HG02678 (cell line): Measurements from ENCODE around the gene VPS33B.

Experiments used
- ATAC-seq: cut with Tn5 transposase; IDR thresholded peaks from one replicate; pipeline ENCODE4 v1.9.1; 2021; ENCODE audit warnings: mild to moderate bottlenecking, moderate library complexity; ENCODE audit not compliant: unreplicated experiment

VPS33B gene

GRCh38 chr15:90986790-90987507, 35.4 kb downstream of the VPS33B start:
- ATAC-seq: no peak

DNA sequence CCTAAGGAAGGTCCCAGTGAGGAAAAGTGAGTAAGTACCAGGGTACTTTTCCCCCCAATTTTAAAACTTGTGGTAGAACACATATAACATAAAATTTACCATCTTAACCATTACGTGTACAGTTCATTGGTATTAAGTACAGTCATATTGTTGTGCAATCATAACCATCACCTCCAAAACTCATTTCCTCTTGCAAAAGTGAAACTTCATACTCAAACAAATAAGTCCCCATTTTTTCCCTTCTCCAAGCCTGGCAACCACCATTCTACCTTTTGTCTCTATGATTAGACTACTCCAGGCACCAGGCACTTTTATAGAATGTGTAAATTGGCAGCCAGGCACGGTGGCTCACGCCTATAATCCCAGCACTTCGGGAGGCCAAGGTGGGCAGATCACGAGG, 40.3 kb downstream of the VPS33B start:
- ATAC-seq: peak; percentile 41

- peak; percentile 68 for ATAC-seq
These were observed 40.7 kb downstream of the VPS33B start for GRCh38 chr15:90981681-90982080.

- ATAC-seq: no peak
These were observed 42.8 kb downstream of the VPS33B start for GRCh38 chr15:90979582-90979981.

- no peak for ATAC-seq
These were observed 48.2 kb downstream of the VPS33B start for GRCh38 chr15:90974216-90974615.

GRCh38 chr15:90972133-90972532, 50.3 kb downstream of the VPS33B start:
- ATAC-seq: no peak

DNA sequence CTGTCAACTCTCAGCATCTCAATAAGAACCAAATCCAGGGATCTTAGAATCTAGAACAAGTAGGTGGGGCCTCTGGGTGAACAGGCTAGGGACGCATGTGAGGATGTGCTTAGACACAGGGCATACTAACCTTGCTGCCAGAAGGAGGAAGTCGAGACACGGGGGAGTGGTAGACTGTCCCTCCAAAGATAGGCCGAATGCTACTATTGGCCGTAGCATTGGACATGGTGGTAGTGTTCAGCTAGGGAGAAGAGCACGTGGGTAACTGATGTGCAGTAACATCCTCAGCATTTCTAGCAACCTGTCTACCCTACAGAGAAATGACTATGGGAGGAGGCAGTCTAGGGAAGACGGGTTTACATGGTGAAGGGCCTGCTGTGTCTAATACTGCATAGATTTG, 52.1 kb downstream of the VPS33B start:
- ATAC-seq: no peak

- ATAC-seq: no peak
These were observed 54.0 kb downstream of the VPS33B start for GRCh38 chr15:90968434-90968833.

- no peak for ATAC-seq
These were observed 55.2 kb downstream of the VPS33B start for GRCh38 chr15:90967206-90967605.

DNA sequence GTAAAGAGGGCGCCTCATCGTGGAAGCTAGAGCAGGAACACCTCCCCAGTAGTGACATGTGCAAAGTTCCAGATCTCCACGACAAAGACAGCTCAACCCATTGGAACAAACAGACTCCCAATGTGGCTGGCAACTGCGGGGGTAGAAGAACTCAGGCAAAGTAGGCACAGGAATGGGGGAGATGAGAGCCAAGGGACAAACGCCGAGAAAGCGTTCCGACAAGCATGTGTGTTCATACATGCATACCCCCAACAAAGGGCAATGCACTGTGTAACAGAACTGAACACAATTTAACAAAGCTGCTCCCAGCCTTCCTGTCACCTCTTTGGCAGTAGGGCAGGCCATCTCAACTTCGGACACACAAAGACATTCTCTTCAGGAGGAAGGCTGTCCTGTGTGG, 56.1 kb downstream of the VPS33B start:
- ATAC-seq: no peak

DNA sequence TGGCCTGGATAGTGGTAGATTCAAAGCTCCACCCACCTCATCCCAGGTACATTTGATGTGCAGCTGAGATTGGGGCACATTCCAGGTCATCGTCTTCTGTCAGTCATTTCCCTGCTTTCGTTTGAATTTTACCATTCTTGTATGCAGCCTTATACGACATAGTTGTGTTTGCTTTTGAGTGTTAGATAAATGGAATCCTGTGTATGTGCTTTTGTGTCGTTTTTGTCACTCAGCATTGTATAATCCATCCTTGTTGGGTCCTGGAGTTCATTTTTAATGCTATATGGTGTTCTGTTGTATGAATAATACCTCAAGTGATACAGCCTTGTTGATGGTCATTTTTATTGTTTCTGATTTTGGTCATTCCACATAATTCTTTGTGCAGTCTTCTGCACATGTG, 60.4 kb downstream of the VPS33B start:
- ATAC-seq: no peak

DNA sequence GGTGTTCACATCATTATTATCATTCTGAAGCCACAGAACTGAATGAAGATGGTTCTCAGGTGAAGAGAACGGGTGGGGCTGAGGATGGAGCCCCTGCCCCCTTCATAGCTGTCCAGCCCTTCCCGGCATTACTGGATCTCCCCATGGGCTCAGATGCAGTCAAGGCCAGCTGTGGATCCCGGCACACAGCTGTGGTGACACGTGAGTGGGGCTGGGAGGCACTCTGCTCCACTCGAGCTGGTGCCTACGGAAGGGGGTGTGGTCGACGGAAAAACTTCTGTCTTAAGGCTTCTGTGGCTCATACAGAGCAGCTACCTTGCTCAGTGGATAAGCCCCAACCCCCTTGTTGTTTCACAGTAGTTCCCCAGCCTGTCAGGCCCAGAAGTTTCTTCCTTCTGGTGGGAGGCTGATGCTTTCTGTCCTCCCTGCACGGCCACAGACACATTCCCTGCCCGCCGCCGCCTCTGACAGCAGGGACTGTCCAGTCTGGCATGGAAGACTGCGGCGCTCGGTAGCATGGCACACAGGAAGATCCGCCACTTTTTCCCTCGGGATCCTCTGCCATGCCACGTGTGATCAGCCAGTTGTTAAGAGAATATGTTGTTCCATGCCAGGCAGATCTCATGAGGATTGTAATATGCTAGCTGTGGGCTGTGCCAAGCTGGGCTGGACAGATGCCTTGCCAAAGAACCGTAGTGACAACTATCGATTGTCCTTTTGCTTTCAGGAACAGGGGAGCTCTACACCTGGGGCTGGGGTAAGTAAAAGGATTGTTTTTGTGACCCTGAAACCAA, 61.9 kb downstream of the VPS33B start:
- ATAC-seq: no peak

- no peak for ATAC-seq
These were observed 62.5 kb downstream of the VPS33B start for GRCh38 chr15:90959894-90960293.

DNA sequence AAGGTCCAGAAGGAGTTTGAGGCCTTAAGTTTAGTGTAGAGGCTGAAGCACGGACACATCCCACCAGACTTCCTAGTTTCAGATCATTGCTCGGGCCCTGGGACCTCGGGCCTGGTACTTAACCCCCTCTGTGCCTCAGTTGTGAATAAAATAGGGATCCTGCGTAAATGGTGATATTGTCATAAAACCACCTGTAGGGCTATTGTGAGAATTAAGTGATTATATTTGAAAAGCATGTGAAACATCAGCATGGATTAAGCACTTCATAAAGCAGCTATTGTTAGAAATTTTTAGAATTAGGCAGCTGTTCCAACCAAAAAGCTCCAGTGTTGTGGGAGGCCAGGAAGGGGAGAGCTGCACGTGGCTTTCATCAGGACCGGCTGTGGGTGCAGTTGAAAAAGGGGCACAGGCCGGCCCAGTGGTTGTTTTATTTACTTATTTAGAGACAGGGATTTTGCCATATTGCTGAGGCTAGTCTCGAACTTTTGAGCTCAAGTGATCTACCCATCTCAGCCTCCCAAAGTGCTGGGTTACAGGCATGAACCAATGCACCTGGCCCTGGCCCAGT, 63.3 kb downstream of the VPS33B start:
- no peak for ATAC-seq

GRCh38 chr15:90957791-90958190, 64.6 kb downstream of the VPS33B start:
- ATAC-seq: no peak

DNA sequence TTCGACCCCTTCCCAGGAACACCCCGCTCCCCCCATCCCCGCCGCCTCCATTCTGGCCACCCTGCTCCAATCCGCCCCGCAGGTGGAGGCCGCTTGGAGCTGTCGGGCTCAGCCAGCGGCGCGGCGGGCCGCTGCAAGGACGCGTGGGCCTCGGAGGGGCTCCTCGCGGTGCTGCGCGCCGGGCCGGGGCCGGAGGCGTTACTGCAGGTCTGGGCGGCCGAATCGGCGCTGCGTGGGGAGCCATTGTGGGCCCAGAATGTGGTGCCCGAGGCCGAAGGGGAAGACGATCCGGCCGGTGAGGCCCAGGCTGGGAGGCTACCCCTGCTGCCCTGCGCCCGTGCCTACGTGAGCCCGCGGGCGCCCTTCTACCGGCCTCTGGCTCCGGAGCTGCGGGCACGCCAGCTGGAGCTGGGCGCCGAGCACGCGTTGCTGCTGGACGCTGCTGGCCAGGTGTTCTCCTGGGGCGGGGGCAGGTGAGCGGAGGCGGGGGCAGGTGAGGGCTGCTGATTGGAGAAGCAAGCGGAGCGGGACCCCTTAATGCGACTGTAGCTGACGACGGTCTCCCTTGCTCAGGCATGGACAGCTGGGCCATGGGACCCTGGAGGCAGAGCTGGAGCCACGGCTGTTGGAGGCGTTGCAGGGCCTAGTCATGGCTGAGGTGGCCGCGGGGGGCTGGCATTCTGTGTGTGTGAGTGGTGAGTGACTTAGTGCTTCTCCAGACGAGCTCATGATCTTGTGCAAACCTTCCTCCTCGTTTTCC, 65.2 kb downstream of the VPS33B start:
- ATAC-seq: no peak

DNA sequence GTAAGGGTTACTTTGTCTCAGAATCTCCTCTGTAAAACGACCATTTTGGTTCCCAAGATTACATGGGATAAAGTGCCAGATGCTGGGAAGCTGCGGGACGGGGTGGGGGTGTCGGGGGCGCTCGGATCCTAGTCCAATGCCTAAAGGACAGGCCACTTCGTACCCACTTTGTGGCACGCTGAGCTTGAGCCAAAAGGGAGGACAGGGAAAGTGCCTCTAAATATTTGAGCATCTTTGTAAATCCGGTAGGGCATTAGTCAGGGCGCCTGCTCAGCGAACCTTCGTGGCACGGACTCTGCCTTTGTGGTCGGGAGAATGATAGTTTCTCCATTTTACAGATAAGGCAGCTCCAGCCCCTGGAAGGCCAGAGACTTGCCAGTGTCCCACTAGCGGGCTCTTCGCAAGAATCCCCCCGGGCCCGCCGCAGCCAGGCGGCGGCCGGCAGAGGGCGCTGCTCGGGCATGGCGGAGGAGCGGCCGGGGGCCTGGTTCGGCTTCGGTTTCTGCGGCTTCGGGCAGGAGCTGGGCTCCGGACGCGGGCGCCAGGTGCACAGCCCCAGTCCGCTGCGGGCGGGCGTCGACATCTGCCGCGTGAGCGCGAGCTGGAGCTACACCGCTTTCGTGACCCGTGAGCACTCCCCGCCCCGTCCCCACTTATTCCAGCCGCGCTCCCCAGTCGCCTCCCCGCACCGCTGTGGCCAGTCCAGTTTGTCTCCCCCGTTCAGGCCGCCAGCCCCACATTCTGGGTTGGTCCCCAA, 65.9 kb downstream of the VPS33B start:
- ATAC-seq: peak; percentile 38

- ATAC-seq: no peak
These were observed 66.6 kb downstream of the VPS33B start for GRCh38 chr15:90955624-90956273.

DNA sequence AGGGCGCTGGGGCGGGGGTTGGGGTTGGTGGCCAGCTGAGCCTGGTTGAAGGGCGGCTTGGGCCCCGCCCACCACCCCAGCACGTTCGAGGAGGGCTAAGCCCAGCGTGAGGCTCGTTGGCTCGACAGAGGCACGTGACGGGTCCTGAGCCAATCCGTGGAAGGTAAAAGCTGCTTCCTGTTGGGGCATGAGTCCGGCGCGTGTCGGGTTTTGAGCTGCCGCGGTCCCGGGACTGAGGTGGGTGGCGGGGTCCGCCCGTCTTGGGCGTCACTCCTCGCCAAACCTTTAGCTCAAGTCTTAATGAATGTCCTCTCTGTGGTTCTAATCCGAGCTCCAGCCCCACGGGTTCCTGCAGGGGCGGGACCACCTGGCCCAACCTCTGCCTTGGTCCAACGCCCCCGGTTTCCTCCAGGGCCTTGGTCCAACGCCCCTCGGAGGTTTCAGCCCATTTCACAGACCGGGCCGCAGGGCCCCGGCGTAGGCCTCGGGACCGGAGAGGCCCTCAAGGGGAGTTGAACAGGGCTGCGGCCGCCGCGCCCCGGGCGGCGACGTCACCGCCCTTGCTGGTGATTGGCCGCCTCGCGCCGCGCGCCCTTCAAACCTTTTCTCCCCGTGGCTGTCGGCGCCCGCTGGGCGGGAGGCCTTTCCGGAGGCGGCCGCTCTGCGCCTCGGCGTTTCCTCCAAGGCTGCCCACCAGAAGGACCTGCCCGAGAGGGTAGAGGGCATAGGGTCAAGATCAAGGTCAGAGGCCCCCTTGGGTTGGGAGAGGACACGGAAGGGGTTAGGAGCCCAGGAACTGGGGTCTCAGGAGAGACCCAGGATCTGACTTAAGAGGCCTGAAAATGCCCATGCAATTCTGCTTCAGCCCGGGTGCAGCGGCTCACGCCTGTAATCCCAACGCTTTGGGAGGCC, 67.4 kb downstream of the VPS33B start, which contains the start of gene RCCD1:
RCCD1 (plus strand) TSS at position 173 of the 912 bp plus-strand sequence. CDS start 1,851 bp downstream, outside the sequence.
- ATAC-seq: peak; percentile 91
